Ovary (tissue), 9 donors: ENCODE measurements around the gene EYS. TPM values are rescaled to one million over a fixed set of nuclear protein-coding genes. Genes with fewer than 3 reads are reported as not detected.

Source experiments
- DNase-seq, 5 donors: peaks; one replicate each; pipeline ENCODE4 v3.0.0-alpha.2; 2019 to 2020
- H3K27ac ChIP-seq, 2 donors: fragments of 200-600 bp; one replicate each; pipeline versions ENCODE4 v1.5.1 to v1.8.0; 2019 to 2022
- H3K27me3 ChIP-seq: fragments of 200-600 bp; one replicate; pipeline ENCODE4 v1.8.0; 2022
- H3K36me3 ChIP-seq: fragments of 200-600 bp; sonication (generic); one replicate; pipeline ENCODE4 v1.5.1; 2019
- H3K4me1 ChIP-seq: one replicate; pipeline ENCODE4 v1.8.1; 2013; ENCODE audit warnings: mild to moderate bottlenecking, moderate library complexity; ENCODE audit not compliant: insufficient read depth
- H3K4me3 ChIP-seq: fragments of 200-600 bp; sonication (generic); one replicate; pipeline ENCODE4 v1.5.1; 2017
- H3K9me3 ChIP-seq, 2 donors: fragments of 200-600 bp in 1 of 2; sonication (generic) in 1 of 2; one replicate each; pipeline versions ENCODE4 v1.5.1 to v1.8.1; 2013 to 2019; ENCODE audit warnings: mild to moderate bottlenecking in 1 of 2, moderate library complexity in 1 of 2
- EP300 ChIP-seq: sonication (generic); formaldehyde crosslinking; IDR thresholded peaks from one replicate; pipeline ENCODE4 v1.6.1; 2017; ENCODE audit warnings: antibody characterized with exemption
- POLR2A ChIP-seq: fragments of 450-650 bp; IDR thresholded peaks from one replicate; pipeline ENCODE4 v1.6.1; 2017; ENCODE audit warnings: antibody characterized with exemption, mild to moderate bottlenecking, moderate library complexity
- WGBS, 3 donors: extraction: QIAGEN DNeasy Blood & Tissue Kit in 1 of 3; methylation state at CpG; one replicate each; pipeline versions ENCODE4 v1.1.5 to v1.1.7; 2013 to 2017; 5-methylcytosine and 5-hydroxymethylcytosine counted together
- intact Hi-C, 4 donors: fragments of 100-400 bp; cut with DNase I; formaldehyde crosslinking; loops; one replicate each; pipeline versions ENCODE4 v1.11.0 to v1.15.1; 2022 to 2023
- polyA plus RNA-seq, 2 donors: library from polyadenylated mRNA; stranded (reverse); fragments of 200-250 nt in 1 of 2; fragments of 350-450 nt in 1 of 2; fragmentation: Illumina TruSeq in 1 of 2; extraction: RNeasy Lipid Tissue Mini Kit (QIAGEN cat#74804) in 1 of 2; gene quantifications; one replicate each; pipeline ENCODE4 v1.2.3, GENCODE V29; 2013 to 2014
- total RNA-seq, 7 donors: library from RNA; depleted of rRNA in 2 of 7; stranded (reverse); fragments of >200 nt in 2 of 7; fragmentation: NEBNext Ultra II Directional in 3 of 7; extraction: Animal tissue kit (Norgen Biotek cat#: 25700) in 3 of 7; gene quantifications; one replicate each; pipeline versions ENCODE4 v1.1.0 to v1.2.4, GENCODE V29; 2016 to 2023
- TF ChIP-seq, protein P1 (sequence below), 3 donors: fragments of 450-650 bp in 2 of 3; fragments of 200-600 bp in 1 of 3; IDR thresholded peaks; one replicate each; pipeline versions ENCODE4 v1.5.1 to v1.8.0; 2016 to 2022; ENCODE audit warnings: antibody characterized with exemption in 3 of 3, mild to moderate bottlenecking in 1 of 3
- donor health status: DM: no; HTN: no; CAD: no; lungs with moderate emphysema.
- donor health status: DM: no; HTN: no; CAD: no.
- donor health status: Bipolar disorder and iron deficiency.
- donor health status: DM: yes; HTN: yes; CAD: no.
- donor health status: DM: no; HTN: no; CAD: no.
- donor health status: DM: yes; HTN: yes; CAD: no.

Gene EYS
- total and polyA plus RNA-seq, 9 donors, result under 0.01 to 0.03 (median 0.01) TPM; not detected in 6

DNA sequence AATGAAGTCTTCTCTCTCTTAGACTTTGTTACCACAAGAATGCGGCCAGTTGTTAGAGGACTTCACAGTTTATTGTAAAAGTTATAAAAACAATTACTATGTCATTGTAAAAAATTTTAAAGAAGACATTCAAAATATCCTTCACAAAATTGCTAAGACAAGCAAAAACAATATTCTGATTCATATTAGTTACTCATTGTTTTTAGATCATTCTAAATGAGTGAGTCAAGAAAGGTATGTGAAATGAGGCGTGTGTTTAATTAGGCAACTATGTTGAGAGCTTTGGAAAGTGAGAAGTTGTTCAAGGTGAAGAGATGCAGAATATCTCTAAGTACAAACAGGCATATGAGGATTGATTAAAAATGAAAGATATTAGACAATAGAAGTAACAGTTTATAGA lies 875.3 kb downstream of the EYS start:
- H3K27ac ChIP-seq, result no peak overlapping the region
- WGBS, 3 donors, result 69 to 80% (median 78%) methylated on average over 2 of the region's 2 CpGs
- H3K4me3 ChIP-seq, result no peak overlapping the region
- no peak for DNase-seq
- intact Hi-C loops, result no loop called here
- no peaks in the 10 kb centered on the region for H3K9me3 ChIP-seq
- H3K27me3 ChIP-seq, result no peaks in the 10 kb centered on the region
- H3K4me1 ChIP-seq, result no peaks in the 10 kb centered on the region
- no peaks in the 10 kb centered on the region for H3K36me3 ChIP-seq
- no peak for TF ChIP-seq EP300
- TF ChIP-seq, protein P1, sequence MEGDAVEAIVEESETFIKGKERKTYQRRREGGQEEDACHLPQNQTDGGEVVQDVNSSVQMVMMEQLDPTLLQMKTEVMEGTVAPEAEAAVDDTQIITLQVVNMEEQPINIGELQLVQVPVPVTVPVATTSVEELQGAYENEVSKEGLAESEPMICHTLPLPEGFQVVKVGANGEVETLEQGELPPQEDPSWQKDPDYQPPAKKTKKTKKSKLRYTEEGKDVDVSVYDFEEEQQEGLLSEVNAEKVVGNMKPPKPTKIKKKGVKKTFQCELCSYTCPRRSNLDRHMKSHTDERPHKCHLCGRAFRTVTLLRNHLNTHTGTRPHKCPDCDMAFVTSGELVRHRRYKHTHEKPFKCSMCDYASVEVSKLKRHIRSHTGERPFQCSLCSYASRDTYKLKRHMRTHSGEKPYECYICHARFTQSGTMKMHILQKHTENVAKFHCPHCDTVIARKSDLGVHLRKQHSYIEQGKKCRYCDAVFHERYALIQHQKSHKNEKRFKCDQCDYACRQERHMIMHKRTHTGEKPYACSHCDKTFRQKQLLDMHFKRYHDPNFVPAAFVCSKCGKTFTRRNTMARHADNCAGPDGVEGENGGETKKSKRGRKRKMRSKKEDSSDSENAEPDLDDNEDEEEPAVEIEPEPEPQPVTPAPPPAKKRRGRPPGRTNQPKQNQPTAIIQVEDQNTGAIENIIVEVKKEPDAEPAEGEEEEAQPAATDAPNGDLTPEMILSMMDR (IDR thresholded peaks at IDR 0.05), result no peak
- TF ChIP-seq POLR2A, result no peak

DNA sequence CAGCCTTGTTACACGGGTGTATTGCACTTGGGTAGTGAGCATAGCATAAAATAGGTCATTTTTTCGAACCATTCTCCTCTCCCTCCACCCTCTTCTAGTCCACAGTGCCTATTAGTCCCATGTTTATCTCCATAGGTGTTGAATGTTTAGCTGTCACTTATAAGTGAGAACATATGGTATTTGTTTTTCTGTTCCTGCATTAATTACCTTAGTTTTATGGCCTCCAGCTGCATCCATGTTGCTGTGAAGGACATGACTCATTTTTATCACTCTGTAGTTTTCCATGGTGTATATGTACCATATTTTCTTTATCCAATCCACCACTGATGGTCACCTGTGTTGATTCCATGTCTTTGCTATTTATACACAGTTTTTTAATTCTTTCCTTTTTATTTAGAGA lies 889.5 kb downstream of the EYS start:
- no peaks in the 10 kb centered on the region for H3K4me1 ChIP-seq
- no peaks in the 10 kb centered on the region for H3K9me3 ChIP-seq
- TF ChIP-seq EP300 (no peak), POLR2A (no peak)
- TF ChIP-seq, protein P1 (IDR thresholded peaks at IDR 0.05), result no peak
- H3K27ac ChIP-seq, result no peak overlapping the region
- DNase-seq, result no peak
- no peak overlapping the region for H3K4me3 ChIP-seq
- no peaks in the 10 kb centered on the region for H3K27me3 ChIP-seq
- intact Hi-C loops, result no loop called here
- 68 to 75% (median 75%) methylated on average over 2 of the region's 2 CpGs for WGBS, 3 donors
- H3K36me3 ChIP-seq, result no peaks in the 10 kb centered on the region

DNA sequence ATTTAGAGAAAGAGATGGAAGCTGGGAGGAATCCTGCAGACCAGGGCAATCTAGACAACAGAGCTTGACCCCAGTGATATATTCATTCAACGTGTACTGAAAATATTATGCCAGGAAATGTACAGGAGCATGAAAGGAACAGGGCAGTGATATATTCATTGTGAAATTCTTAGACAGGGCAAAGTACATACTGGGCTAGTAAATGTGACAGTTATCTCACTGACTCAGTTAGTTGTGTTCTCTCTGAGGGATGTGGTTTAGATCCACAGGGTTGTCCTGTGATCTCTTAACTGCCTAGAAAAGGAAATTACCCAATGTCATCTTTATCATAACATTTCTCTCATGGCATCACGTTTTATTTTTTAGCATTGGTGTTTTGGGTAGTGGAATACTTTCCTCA lies 891.3 kb downstream of the EYS start:
- WGBS, 3 donors, result 45 to 49% (median 48%) methylated on average over 2 of the region's 2 CpGs

DNA sequence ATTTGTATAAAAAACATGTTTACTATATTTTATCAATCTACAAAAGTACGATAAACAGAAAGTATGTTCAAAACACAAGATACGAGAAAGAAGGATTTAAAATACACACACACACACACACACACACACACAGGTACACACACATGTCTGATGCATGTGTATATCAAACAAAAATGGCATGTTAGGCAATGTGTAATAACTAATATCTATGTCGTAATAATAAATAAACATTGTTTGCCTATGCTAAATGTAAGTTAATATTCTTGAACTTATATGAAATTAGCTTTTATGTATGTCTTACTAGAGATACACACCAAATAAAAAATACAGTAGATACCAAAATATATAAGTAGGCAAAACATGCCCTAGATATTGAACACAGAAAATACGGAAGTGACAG lies 894.9 kb downstream of the EYS start:
- H3K27ac ChIP-seq, result no peak overlapping the region
- H3K4me1 ChIP-seq, result no peaks in the 10 kb centered on the region
- H3K36me3 ChIP-seq, result no peaks in the 10 kb centered on the region
- 87 to 92% (median 87%) methylated on average over 4 of the region's 4 CpGs for WGBS, 3 donors
- TF ChIP-seq EP300 (no peak), POLR2A (no peak)
- TF ChIP-seq, protein P1 (IDR thresholded peaks at IDR 0.05), result no peak
- no peak overlapping the region for H3K4me3 ChIP-seq
- no peak for DNase-seq
- no peaks in the 10 kb centered on the region for H3K9me3 ChIP-seq
- H3K27me3 ChIP-seq, result no peaks in the 10 kb centered on the region
- intact Hi-C loops, result no loop called here

More for the DNA sequence above, 891.3 kb downstream of the EYS start:
- DNase-seq, result no peak
- no peaks in the 10 kb centered on the region for H3K27me3 ChIP-seq
- no peaks in the 10 kb centered on the region for H3K4me1 ChIP-seq
- TF ChIP-seq, protein P1 (IDR thresholded peaks at IDR 0.05), result no peak
- no peaks in the 10 kb centered on the region for H3K36me3 ChIP-seq
- H3K4me3 ChIP-seq, result no peak overlapping the region
- no peaks in the 10 kb centered on the region for H3K9me3 ChIP-seq
- intact Hi-C loops, result no loop called here
- no peak overlapping the region for H3K27ac ChIP-seq

DNA sequence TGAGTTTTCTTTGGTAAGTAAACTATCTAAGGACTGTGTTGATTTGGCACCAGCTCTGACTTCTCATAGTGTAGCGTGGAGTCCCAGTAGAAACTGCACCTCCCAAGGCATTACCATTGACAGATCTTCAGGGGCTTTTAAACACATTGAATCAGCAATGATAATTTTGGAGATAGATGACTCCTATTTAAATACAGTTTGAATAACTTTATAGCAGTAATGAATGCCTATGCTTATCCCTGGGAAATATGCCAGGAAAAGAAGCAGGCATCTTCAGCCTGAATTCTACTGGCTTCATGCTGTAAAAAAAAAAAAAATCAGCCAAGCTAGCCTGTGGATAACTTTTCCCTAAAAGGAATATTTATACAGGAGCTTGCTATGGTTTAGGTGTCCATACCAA lies 895.9 kb downstream of the EYS start:
- Histone ChIP-seq H3K4me1 (no peaks in the 10 kb centered on the region), H3K27ac (no peak overlapping the region), H3K36me3 (no peaks in the 10 kb centered on the region), H3K27me3 (no peaks in the 10 kb centered on the region), H3K9me3 (no peaks in the 10 kb centered on the region), H3K4me3 (no peak overlapping the region)
- no peak for DNase-seq
- intact Hi-C loops, result no loop called here
- TF ChIP-seq POLR2A (no peak), EP300 (no peak)
- TF ChIP-seq, protein P1 (IDR thresholded peaks at IDR 0.05), result no peak
- WGBS, 3 donors, result 49 to 64% (median 57%) methylated on average over 1 of the region's 1 CpG
